ENCODE results near the gene PLN. TPM values are rescaled to one million over a fixed set of nuclear protein-coding genes. Genes with fewer than 3 reads are reported as not detected.

PLN gene
- total and polyA plus RNA-seq, 10 of the 15 experiments (the other 5 are each of a cell fraction or from before 2014, with no cell fraction given), result 0.16 to 0.44 TPM; not detected in 8

DNA sequence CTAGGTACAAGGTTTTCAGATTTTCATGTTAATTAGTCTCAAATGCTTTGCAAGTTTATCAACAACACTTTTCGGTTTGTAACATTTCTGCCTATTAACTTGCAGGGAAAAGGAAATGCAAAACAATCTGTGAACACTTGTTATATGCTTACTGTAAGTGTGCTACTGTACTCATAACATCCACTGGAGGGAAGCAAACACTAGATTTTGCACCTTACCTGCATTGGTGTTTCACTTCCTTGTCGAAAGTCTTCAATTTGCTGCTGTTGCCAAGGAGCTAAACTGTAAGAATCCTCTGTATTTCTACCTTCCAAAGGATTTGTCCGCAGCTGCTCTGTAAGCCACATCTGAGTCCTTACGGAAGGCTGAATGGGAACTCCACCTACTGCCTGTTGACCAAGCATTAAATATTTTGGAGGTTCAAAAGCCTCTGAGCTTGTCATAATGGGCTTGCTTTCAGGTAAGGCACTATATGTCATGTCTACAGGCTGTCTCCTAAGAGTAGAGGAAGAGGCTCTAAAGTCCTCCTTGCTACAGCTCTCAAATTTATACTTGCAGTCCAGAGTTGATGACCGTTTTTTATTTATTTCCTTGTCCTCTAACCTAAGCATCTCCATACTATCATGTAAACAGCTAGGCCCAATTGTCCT is 17.3 kb downstream of the PLN start (continued):
- TF ChIP-seq NR2C2 (IDR thresholded peaks at IDR 0.05; ENCODE audit: borderline replicate concordance, control insufficient read depth, insufficient read length, low read depth), result no peak

DNA sequence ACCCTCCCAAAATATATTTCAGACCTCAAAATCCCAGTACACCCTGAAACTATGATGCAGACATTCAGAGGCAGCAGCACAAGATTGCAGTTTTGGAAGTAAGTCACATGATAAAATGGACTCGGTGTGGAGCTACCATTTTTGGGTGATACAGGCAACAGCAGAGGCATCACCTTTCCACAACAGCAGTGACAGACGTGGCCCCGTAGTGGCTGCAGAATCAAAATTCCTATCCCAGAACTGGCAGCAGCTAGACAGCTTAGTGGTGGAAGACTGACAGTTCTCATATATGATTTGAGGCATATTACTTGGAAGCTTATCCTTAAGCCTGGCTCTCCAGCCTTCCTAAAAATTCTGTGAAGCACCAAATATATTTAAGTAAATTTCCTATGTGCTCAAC is 19.9 kb downstream of the PLN start:
- ChIA-PET CTCF (interaction anchor here (0.9 to 2.4 kb wide), 3 partner anchors 12 to 234 kb away, joined by 3 to 8 read pairs (median 7); no protein-coding TSS in a partner anchor), RAD21 (ENCODE audit: unreplicated experiment) (no interaction called here), POLR2A (no interaction called here), SMC1A (ENCODE audit: uncharacterized antibody, unreplicated experiment) (interaction anchor here (0.6 to 1.3 kb wide), 4 partner anchors 42 to 532 kb away, joined by 3 to 4 read pairs (median 3); no protein-coding TSS in a partner anchor)
- peaks cover 2% of the 10 kb centered on the region; the same call in 1 of the 2 replicates for H3K4me1 ChIP-seq (ENCODE audit: control insufficient read depth, insufficient read depth, low read length)
- TF ChIP-seq MYC (IDR thresholded peaks at IDR 0.05; ENCODE audit: insufficient read depth, insufficient read length, insufficient replicate concordance, low read length, severe bottlenecking) (no peak), LARP7 (IDR thresholded peaks at IDR 0.05) (no peak), HDGF (IDR thresholded peaks at IDR 0.05) (no peak), CBX5 (IDR thresholded peaks at IDR 0.05; ENCODE audit: low read depth) (no peak), DPF2 (IDR thresholded peaks at IDR 0.05) (no peak), PML (IDR thresholded peaks at IDR 0.05; ENCODE audit: low read length) (no peak), GABPA (IDR thresholded peaks at IDR 0.05; ENCODE audit: low read depth) (no peak), KLF5 (IDR thresholded peaks at IDR 0.05; ENCODE audit: partially characterized antibody) (no peak), POU2F2 (IDR thresholded peaks at IDR 0.05; ENCODE audit: borderline replicate concordance, low read depth, low read length) (no peak), SPI1 (IDR thresholded peaks at IDR 0.05; ENCODE audit: borderline replicate concordance, insufficient read depth, low read depth, low read length) (no peak), BMI1 (IDR thresholded peaks at IDR 0.05; ENCODE audit: borderline replicate concordance) (no peak), RELA (IDR thresholded peaks at IDR 0.05; ENCODE audit: borderline replicate concordance, partially characterized antibody) (no peak), NFIC (IDR thresholded peaks at IDR 0.05; ENCODE audit: low read depth, low read length) (no peak)
- TF ChIP-seq, protein P1, sequence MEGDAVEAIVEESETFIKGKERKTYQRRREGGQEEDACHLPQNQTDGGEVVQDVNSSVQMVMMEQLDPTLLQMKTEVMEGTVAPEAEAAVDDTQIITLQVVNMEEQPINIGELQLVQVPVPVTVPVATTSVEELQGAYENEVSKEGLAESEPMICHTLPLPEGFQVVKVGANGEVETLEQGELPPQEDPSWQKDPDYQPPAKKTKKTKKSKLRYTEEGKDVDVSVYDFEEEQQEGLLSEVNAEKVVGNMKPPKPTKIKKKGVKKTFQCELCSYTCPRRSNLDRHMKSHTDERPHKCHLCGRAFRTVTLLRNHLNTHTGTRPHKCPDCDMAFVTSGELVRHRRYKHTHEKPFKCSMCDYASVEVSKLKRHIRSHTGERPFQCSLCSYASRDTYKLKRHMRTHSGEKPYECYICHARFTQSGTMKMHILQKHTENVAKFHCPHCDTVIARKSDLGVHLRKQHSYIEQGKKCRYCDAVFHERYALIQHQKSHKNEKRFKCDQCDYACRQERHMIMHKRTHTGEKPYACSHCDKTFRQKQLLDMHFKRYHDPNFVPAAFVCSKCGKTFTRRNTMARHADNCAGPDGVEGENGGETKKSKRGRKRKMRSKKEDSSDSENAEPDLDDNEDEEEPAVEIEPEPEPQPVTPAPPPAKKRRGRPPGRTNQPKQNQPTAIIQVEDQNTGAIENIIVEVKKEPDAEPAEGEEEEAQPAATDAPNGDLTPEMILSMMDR (IDR thresholded peaks at IDR 0.05 in 2 of 3, conservative IDR thresholded peaks at IDR 0.05 in 1 of 3; ENCODE audit: control insufficient read depth in 2 of 3, extremely low read depth in 1 of 3, insufficient read depth in 1 of 3, low read depth in 3 of 3, low read length in 3 of 3), result no peak
- TF ChIP-seq, protein P2, sequence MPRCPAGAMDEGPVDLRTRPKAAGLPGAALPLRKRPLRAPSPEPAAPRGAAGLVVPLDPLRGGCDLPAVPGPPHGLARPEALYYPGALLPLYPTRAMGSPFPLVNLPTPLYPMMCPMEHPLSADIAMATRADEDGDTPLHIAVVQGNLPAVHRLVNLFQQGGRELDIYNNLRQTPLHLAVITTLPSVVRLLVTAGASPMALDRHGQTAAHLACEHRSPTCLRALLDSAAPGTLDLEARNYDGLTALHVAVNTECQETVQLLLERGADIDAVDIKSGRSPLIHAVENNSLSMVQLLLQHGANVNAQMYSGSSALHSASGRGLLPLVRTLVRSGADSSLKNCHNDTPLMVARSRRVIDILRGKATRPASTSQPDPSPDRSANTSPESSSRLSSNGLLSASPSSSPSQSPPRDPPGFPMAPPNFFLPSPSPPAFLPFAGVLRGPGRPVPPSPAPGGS (IDR thresholded peaks at IDR 0.05; ENCODE audit: borderline replicate concordance, insufficient read depth, low read depth, low read length, poor library complexity, severe bottlenecking), result no peak
- TF ChIP-seq, protein P3, sequence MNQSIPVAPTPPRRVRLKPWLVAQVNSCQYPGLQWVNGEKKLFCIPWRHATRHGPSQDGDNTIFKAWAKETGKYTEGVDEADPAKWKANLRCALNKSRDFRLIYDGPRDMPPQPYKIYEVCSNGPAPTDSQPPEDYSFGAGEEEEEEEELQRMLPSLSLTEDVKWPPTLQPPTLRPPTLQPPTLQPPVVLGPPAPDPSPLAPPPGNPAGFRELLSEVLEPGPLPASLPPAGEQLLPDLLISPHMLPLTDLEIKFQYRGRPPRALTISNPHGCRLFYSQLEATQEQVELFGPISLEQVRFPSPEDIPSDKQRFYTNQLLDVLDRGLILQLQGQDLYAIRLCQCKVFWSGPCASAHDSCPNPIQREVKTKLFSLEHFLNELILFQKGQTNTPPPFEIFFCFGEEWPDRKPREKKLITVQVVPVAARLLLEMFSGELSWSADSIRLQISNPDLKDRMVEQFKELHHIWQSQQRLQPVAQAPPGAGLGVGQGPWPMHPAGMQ (IDR thresholded peaks at IDR 0.05; ENCODE audit: borderline replicate concordance), result no peak
- TF ChIP-seq, protein P4, sequence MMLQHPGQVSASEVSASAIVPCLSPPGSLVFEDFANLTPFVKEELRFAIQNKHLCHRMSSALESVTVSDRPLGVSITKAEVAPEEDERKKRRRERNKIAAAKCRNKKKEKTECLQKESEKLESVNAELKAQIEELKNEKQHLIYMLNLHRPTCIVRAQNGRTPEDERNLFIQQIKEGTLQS (IDR thresholded peaks at IDR 0.05; ENCODE audit: borderline replicate concordance, extremely low read depth, low read depth, low read length), result no peak
- in situ Hi-C loops (cut with MboI) (no loop called here), intact Hi-C loops (cut with micrococcal nuclease; ENCODE audit: unreplicated experiment) (loop anchor here (10.0 kb wide), 1 partner anchor 327 kb away; the partner anchor contains the start of gene ASF1A)
- FAIRE-seq (no peak), DNase-seq (ENCODE audit: low read depth, low spot score) (no peak), ATAC-seq (no peak)
- 98% methylated on average over 3 of the region's 3 CpGs for WGBS (ENCODE audit: insufficient coverage, insufficient replicate concordance, low lambda C conversion rate, missing lambda C conversion rate)
- no peaks in the 10 kb centered on the region for H4K20me1 ChIP-seq (ENCODE audit: control insufficient read depth, insufficient read depth)
- no peaks in the 10 kb centered on the region for H3K79me2 ChIP-seq (ENCODE audit: control insufficient read depth, insufficient read depth, low read length)
- H3K9ac ChIP-seq (ENCODE audit: control insufficient read depth, insufficient read depth, low read length), result no peak overlapping the region
- H3K36me3 ChIP-seq (ENCODE audit: control insufficient read depth in 2 of 2, insufficient read depth in 2 of 2, low read length in 1 of 2), result no peaks in the 10 kb centered on the region
- H3K4me3 ChIP-seq, result no peak overlapping the region
- no peaks in the 10 kb centered on the region for H3K9me3 ChIP-seq (replicated peaks; ENCODE audit: control insufficient read depth, insufficient read depth, low read length)
- BruUV-seq (replicated peaks), result no TSS peak
- H3K27me3 ChIP-seq (replicated peaks in 1 of 2; ENCODE audit: control insufficient read depth in 2 of 2, insufficient read depth in 2 of 2, low read length in 1 of 2), result no peaks in the 10 kb centered on the region
- H3K27ac ChIP-seq (ENCODE audit: control insufficient read depth, insufficient read depth), result no peak overlapping the region
- H3K4me2 ChIP-seq (ENCODE audit: control insufficient read depth, insufficient read depth), result no peak overlapping the region
- no peak overlapping the region for H2AFZ ChIP-seq (ENCODE audit: control insufficient read depth, low read depth, low read length)

All from GM12878 (cell line).